ENCODE measurements around the gene ARID3C. TPM values are rescaled to one million over a fixed set of nuclear protein-coding genes. Genes with fewer than 3 reads are reported as not detected.

The ARID3C gene
- total RNA-seq, 1 experiment from 2014 or later, result not detected

DNA sequence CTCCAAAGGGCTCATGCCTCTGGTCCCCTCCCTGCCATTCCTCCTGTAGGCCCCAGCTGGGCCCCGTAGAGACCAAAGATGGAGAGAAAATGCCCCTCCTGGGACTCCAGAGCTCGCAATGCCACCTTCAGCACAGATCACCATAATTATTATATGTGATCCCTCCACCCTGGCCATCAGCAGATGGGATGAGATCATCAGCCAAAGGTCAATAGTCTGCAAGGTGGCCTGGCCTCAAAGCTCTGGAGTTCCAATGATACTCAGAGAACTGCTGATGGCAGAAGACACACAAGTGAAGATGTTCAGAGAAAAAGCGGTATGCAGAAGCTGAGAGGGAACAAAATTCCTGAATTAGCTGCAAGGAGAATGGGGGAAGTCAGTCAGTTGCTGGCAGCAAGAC lies 22.0 kb downstream of the ARID3C start:
- no peak for TF ChIP-seq EZH2 (IDR thresholded peaks at IDR 0.05; ENCODE audit: low read depth)
- TF ChIP-seq, protein P1, sequence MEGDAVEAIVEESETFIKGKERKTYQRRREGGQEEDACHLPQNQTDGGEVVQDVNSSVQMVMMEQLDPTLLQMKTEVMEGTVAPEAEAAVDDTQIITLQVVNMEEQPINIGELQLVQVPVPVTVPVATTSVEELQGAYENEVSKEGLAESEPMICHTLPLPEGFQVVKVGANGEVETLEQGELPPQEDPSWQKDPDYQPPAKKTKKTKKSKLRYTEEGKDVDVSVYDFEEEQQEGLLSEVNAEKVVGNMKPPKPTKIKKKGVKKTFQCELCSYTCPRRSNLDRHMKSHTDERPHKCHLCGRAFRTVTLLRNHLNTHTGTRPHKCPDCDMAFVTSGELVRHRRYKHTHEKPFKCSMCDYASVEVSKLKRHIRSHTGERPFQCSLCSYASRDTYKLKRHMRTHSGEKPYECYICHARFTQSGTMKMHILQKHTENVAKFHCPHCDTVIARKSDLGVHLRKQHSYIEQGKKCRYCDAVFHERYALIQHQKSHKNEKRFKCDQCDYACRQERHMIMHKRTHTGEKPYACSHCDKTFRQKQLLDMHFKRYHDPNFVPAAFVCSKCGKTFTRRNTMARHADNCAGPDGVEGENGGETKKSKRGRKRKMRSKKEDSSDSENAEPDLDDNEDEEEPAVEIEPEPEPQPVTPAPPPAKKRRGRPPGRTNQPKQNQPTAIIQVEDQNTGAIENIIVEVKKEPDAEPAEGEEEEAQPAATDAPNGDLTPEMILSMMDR (conservative IDR thresholded peaks at IDR 0.05), result no peak
- Histone ChIP-seq H4K20me1 (ENCODE audit: insufficient read depth) (no peaks in the 10 kb centered on the region), H3K4me3 (no peak overlapping the region), H3F3A (ENCODE audit: insufficient read depth, low read depth) (no peaks in the 10 kb centered on the region), H3K27me3 (ENCODE audit: insufficient read depth, low read depth) (no peaks in the 10 kb centered on the region), H3K9me2 (ENCODE audit: insufficient read depth) (no peaks in the 10 kb centered on the region), H3K27ac (no peak overlapping the region), H3K4me2 (no peak overlapping the region), H3K79me2 (ENCODE audit: low read depth) (0 out of 2 replicates have a peak, but pooled peaks cover 8% of the 10 kb centered on the region), H2AFZ (no peak overlapping the region), H3K9me3 (ENCODE audit: insufficient read depth, low read depth) (no peaks in the 10 kb centered on the region), H3K36me3 (ENCODE audit: low read depth) (no peaks in the 10 kb centered on the region), H3K4me1 (replicated peaks; ENCODE audit: insufficient read depth) (no peaks in the 10 kb centered on the region)
- ChIA-PET CTCF (no interaction called here), POLR2A (ENCODE audit: unreplicated experiment) (no interaction called here)
- intact Hi-C loops (cut with micrococcal nuclease; ENCODE audit: unreplicated experiment), result loop anchor here (10.0 kb wide), 1 partner anchor 352 kb away; no protein-coding TSS in a partner anchor
- no TSS peak for BruUV-seq (replicated peaks)
- DNase-seq, result no peak

GRCh38 chr9:34606190-34606589 lies 22.7 kb downstream of the ARID3C start:
- H3K9me2 ChIP-seq (ENCODE audit: insufficient read depth), result no peaks in the 10 kb centered on the region

GRCh38 chr9:34603610-34604231 lies 25.1 kb downstream of the ARID3C start:
- H3K4me1 ChIP-seq (replicated peaks; ENCODE audit: insufficient read depth), result no peaks in the 10 kb centered on the region
- H3F3A ChIP-seq (ENCODE audit: insufficient read depth, low read depth), result no peaks in the 10 kb centered on the region
- H2AFZ ChIP-seq, result no peak overlapping the region
- no peak overlapping the region for H3K27ac ChIP-seq
- no peaks in the 10 kb centered on the region for H3K79me2 ChIP-seq (ENCODE audit: low read depth)
- ChIA-PET CTCF (interaction anchor here (0.7 to 1.2 kb wide), 3 partner anchors 35 to 173 kb away, joined by 3 to 5 read pairs (median 3); no protein-coding TSS in a partner anchor), POLR2A (ENCODE audit: unreplicated experiment) (no interaction called here)
- H3K9me2 ChIP-seq (ENCODE audit: insufficient read depth), result no peaks in the 10 kb centered on the region
- BruUV-seq (replicated peaks), result no TSS peak
- H4K20me1 ChIP-seq (ENCODE audit: insufficient read depth), result no peaks in the 10 kb centered on the region
- H3K4me3 ChIP-seq, result no peak overlapping the region
- no peaks in the 10 kb centered on the region for H3K36me3 ChIP-seq (ENCODE audit: low read depth)
- TF ChIP-seq, protein P1 (conservative IDR thresholded peaks at IDR 0.05), result peak; percentile 90
- no peak for TF ChIP-seq EZH2 (IDR thresholded peaks at IDR 0.05; ENCODE audit: low read depth)
- H3K27me3 ChIP-seq (ENCODE audit: insufficient read depth, low read depth), result no peaks in the 10 kb centered on the region
- DNase-seq, result peak; percentile 37 to 63
- no peak overlapping the region for H3K4me2 ChIP-seq
- no peaks in the 10 kb centered on the region for H3K9me3 ChIP-seq (ENCODE audit: insufficient read depth, low read depth)
- intact Hi-C loops (cut with micrococcal nuclease; ENCODE audit: unreplicated experiment), result loop anchor here (2.0 to 10.0 kb wide), 3 partner anchors 101 to 349 kb away; no protein-coding TSS in a partner anchor

More at GRCh38 chr9:34606190-34606589, 22.7 kb downstream of the ARID3C start:
- Histone ChIP-seq H3F3A (ENCODE audit: insufficient read depth, low read depth) (no peaks in the 10 kb centered on the region), H3K9me3 (ENCODE audit: insufficient read depth, low read depth) (no peaks in the 10 kb centered on the region), H3K4me3 (no peak overlapping the region), H3K27me3 (ENCODE audit: insufficient read depth, low read depth) (no peaks in the 10 kb centered on the region), H3K27ac (no peak overlapping the region), H3K4me2 (no peak overlapping the region), H2AFZ (no peak overlapping the region), H3K79me2 (ENCODE audit: low read depth) (0 out of 2 replicates have a peak, but pooled peaks cover 2% of the 10 kb centered on the region), H3K4me1 (replicated peaks; ENCODE audit: insufficient read depth) (no peaks in the 10 kb centered on the region), H3K36me3 (ENCODE audit: low read depth) (no peaks in the 10 kb centered on the region), H4K20me1 (ENCODE audit: insufficient read depth) (no peaks in the 10 kb centered on the region)
- POLR2A ChIA-PET (ENCODE audit: unreplicated experiment), result no interaction called here
- no peak for TF ChIP-seq EZH2 (IDR thresholded peaks at IDR 0.05; ENCODE audit: low read depth)
- TF ChIP-seq, protein P1 (conservative IDR thresholded peaks at IDR 0.05), result no peak
- intact Hi-C loops (cut with micrococcal nuclease; ENCODE audit: unreplicated experiment), result loop anchor here (10.0 kb wide), 1 partner anchor 351 kb away; no protein-coding TSS in a partner anchor
- DNase-seq, result no peak
- CTCF ChIA-PET, result no interaction called here
- BruUV-seq (replicated peaks), result no TSS peak
